ENCODE data around the gene ZNF578. TPM values are rescaled to one million over a fixed set of nuclear protein-coding genes. Genes with fewer than 3 reads are reported as not detected.
"Not testable (repeated sequence)": the region's sequence is repeated elsewhere in the genome, so short reads cannot be mapped to it uniquely, and the experiment has no call there.

ZNF578 gene
- total RNA-seq, 1 donor from 2014 or later = 2.2 TPM

DNA sequence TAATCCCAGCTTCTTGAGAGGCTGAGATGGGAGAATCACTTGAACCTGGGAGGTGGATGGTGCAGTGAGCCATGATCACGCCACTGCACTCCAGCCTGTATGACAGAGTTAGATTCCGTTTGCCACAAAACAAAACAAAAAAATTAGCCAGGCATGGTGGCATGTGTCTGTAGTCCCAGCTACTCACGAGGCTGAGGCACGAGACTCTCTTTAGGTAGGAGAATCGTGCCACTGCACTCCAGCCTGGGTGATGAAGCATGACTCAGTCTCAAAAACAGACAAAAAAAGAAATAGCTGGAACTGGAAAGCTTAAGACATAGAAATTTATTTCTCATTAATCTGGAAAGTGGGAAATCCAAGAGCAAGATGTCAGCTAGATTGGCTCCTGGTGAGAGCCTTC, 53.9 kb downstream of the ZNF578 start:
- DNase-seq (ENCODE audit: low read depth) = no peak

DNA sequence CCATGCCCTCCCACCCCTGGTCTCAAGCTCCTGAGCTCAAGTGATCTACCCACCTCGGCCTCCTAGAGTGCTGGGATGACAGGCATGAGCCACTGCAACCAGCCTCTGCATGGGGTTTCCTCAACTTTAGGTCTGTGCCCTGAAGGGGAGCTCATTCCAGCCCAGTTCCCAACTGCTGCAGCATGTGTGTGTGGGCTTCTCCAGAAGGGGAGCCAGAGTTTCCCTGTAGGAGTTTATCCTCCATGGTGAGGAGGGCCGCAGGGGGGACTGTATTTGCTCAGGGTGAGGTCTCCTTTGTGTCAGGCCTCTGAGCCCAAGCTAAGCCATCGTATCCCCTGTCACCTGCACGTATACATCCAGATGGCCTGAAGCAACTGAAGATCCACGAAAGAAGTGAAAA, 62.8 kb downstream of the ZNF578 start:
- DNase-seq (ENCODE audit: low read depth) = no peak

DNA sequence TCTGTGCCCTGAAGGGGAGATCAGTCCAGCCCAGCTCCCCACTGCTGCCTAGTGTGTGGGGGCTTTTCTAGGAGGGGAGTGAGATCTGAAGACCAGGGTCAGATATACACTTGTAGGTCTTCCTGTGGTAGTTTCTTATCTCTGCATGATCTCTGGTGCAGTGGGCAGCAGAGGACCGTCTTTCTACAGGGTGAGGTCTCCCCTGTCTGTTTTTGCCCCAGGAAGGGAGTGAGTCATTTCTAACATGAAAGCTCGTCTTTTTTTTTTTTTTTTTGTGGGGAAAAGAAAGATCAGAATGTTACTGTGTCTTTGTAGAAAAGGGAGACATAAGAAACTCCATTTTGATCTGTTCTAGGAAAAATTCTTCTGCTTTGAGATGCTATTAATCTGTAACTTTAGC, 65.3 kb downstream of the ZNF578 start:
- DNase-seq (ENCODE audit: low read depth) = no peak

DNA sequence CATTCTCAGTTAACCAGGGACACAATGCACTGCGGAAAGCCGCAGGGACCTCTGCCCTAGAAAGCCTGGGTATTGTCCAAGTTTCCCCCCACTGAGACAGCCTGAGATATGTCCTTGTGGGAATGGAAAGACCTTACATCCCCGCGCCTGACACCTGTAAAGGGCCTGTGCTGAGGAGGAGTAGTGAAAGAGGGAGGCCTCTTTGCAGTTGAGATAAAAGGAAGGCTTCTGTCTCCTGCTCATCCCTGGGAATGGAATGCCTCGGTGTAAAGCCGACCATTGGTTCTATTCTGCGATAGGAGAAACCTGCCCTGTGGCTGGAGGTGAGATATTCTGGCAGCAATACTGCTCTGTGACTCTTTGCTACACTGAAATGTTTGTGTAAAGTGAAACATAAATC, 65.8 kb downstream of the ZNF578 start:
- DNase-seq (ENCODE audit: low read depth) = not testable (repeated sequence)

DNA sequence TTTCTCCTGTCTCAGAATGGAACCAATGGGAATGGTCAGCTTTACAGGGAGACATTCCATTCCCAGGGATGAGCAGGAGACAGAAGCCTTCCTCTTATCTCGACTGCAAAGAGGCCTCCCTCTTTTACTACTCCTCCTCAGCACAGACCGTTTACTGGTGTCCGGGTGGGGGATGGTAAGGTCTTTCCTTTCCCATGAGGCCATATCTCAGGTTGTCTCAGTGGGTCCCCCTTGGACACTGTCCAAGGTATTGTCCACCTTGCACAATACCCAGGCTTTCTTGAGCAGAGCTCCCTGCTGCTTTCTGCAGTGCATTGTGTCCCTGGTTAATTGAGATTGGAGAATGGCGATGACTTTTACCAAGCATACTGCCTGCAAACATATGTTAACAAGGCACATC, 66.7 kb downstream of the ZNF578 start:
- no peak for DNase-seq (ENCODE audit: low read depth)

DNA sequence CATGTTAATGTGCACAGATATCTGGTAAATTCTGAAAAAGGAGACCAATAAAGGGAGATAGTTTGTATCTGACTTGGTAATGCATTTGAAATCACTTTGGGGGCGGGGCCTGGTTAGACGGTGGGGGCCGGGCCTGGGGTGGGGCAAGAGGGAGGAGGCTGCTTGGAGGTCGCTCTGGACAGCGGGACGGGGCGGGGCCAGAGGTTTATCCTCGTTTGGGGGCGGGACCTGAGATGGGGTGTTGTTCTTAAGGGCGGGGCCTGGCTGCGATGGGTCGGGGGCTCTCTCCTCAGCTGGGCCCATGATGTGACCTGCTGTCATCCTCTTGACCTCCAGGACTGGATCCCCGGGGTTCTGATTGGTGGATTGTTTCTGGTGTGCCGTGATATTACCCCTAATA, 69.2 kb downstream of the ZNF578 start:
- DNase-seq (ENCODE audit: low read depth) = no peak

DNA sequence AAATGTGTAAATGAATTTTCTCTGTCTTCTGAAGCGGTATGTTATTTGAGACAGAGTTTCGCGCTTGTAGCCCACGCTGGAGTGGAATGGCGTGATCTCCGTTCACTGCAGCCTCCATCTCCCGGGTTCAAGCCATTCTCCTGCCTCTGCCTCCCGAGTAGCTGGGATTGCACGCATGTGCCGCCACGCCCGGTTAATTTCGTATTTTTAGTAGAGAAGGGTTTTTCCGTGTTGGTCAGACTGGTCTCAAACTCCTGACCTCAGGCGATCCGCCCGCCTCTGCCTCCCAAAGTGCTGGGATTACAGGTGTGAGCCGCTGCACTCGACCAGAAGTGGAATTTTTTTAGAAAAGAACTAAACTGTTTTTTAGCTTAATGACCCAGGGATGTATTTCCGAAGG, 70.7 kb downstream of the ZNF578 start:
- DNase-seq (ENCODE audit: low read depth) = no peak

DNA sequence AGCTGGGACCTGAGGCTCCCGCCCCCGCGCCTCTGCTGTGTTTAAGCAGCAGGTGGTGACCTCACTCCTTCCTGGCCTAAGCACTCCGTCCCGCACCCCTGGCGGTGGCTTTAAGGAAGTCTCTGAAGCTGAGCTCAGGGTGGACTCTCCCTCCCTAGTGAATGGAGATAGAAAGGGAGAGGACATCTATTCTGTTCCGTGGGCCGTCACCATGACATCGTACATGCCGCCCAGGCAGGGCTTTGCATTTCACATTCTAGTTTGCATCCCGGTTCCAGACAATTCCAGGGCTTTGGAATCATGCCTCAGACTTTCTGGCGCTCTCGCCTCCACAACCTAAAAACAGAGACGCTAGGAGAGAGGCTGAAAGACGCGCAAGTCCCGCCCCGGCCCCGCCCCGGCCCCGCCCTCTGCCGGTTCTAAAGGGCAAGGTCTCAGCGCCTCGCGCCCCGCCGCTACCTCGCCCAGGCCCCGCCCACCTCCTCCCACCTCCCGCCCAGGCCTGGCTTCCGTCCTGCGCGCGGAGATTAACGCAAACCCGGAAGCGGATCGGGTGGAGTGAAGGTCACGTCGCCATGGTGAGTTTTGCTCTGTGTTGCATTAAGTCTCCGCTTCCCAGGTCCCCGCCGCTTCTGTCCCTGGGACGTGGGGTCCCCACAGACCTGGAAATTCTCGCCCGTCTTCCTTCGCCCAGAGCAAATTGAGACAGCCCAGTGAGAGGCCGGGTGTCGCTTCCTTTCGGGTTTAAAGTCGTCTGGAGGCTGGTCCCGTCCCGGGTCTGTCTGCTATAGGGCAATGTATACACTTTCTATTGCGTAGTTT, 74.0 kb downstream of the ZNF578 start, which contains the start of gene ZNF808:
Gene ZNF808, plus strand, starts transcription at position 535 of the 822 bp plus-strand sequence. CDS start 15,617 bp downstream, outside the sequence.
- peak; percentile 89 for DNase-seq (ENCODE audit: low read depth)

DNA sequence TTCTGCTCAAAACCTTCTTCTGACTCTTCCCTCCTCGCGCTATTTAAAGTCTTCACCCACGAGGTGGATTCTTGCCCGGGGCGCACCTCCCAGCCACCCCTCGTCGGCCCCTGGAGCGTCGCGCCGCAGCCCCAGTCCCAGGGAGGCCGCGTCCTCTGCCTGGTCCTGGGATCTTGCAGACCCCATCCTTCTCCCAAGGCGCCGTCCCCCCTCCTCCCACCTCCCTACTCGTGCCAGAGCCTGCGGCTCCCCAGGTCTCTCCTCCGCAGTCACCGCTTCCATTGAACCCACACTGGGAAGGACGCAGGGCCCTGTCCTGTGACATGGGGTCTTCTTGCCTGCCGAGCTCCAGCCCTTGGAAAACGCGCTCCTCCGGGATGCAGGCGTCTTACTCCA, 74.6 kb downstream of the ZNF578 start:
- no peak for DNase-seq (ENCODE audit: low read depth)

DNA sequence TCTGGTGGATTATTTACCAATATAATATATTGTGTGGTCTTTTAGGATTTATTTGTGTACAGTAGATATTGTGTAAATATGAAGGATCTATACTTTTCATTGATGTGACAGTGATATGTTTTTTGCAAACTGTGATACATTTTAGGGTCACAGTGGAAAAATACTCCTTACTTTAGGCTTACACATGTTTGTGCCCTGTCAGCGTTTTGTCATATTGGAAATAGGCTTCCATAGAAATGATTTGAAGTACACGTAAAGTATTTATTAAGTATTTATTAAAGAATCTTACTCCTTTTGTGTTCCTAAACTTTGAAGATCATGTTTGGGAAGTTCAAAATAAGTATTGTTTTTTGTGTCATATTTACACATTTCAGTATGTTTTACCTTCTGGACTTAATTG, 79.1 kb downstream of the ZNF578 start:
- no peak for DNase-seq (ENCODE audit: low read depth)

DNA sequence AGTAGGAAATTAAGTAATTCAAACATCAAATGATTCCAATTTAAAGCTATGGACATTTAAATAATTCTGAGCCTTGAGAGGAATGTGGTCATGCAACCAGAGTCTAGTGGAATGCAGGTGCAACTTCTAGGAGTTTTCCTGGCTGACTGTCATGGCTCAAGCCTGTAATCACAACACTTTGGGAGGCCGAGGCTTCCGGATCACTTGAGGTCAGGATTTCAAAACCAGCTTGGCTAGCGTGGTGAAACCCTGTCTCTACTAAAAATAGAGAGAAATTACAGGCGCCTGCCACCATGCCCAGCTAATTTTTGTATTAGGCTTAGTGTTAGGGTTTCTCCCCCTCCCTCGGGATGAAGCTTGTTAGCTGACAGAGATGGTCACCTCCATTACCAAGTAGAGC, 80.5 kb downstream of the ZNF578 start:
- peak; percentile 60 for DNase-seq (ENCODE audit: low read depth)

DNA sequence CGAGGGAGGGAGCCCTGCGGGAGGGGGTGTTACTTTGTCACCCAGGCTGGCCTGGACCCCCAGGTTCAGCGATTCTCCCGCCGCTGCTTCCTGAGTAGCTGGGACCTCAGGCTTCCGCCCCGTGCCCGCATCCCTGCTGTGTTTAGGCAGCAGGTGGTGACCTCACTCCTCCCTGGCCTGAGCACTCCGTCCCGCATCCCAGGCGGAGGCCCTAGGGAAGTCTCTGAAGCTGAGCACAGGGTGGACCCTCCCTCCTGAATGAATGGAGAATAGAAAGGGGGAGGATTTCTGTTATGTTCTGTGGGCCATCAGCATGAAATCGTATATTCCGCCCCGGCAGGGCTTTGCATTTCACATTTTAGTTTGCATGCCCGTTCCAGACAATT, 82.0 kb downstream of the ZNF578 start:
- not testable (repeated sequence) for DNase-seq (ENCODE audit: low read depth)

DNA sequence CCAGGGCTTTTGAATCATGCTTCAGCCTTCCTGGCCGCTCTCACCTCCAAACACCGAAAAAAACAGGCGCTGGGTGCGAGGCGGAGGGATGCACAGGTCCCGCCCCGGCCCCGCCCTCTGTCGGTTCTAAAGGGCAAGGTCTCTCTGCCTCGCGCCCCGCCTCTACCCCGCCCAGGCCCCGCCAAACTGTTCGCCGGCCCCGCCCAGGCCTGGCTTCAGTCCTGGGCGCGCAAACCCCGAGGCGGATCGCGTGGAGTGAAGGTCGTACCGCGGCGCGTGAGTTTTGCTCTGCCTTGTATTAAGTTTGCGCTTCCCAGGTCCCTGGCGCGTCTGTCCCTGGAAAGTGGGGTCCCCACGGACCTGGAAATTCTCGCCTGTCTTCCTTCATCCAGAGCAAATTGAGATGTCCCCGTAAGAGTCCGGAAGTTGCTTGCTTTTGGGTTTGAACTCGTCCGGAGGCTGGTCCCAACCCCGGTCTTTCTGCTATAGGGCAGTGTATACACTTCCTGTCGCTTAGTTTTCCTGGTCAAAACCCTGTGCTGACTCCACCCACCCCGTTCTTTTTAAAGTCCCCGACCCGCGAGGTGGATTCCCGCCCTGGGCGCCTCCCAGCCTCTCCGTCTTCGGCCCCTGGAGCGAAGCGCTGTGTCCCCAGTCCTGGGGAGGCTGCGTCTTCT, 82.6 kb downstream of the ZNF578 start:
- DNase-seq (ENCODE audit: low read depth) = peak; percentile 61

DNA sequence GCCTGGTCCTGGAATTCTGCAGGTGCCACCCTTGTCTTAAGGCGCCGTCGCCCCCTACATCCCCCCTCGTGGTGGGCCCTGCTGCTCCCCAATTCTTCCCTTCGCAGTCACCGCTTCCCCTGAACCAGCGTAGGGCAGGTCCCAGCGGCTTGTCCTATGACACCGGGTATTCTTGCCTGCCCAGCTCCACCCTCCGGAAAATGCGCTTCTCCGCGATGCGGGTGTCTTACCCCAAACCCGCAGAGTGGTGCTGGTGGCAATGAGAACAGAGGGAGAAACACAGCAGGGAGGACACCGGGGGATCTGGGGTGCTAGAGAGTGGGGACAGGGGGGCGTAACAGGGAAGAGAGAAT, 83.1 kb downstream of the ZNF578 start:
- peak; percentile 2 for DNase-seq (ENCODE audit: low read depth)

DNA sequence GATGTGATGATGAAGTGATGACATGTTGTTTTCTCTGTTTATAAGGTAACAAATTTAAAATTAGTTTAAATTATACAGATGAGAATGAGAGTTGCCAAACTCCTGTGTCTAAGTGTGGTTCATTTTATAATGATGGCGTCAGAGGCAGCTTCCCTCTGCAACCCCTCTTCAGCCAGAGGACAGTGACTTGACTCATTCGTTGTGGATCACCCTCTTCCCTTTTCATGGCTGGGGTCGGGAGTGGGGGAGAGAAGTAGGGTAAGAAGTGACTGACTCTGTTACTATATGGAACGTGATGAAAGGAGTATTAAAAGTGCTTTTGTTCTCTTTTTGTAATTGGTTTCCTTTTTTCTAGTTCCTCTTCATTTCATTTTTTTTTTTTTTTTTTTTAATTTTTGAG, 85.5 kb downstream of the ZNF578 start:
- not testable (repeated sequence) for DNase-seq (ENCODE audit: low read depth)

DNA sequence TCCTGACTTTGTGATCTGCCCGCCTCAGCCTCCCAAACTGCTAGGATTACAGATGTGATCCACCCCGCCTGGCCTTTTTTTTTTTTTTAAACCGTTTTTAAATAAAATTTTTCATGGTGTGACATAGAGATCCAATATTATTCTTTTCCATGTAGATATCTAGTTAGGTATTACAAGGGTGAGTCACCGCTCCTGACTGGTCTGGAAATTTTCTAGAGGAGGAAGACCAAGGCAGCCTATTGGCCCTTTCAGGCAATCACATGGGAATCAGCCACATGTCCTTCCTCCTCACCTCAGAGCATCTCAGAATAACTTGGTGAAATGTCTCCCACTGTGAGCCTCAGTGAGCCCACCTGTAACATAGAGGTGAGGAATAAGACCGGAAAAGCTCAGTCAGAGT, 87.8 kb downstream of the ZNF578 start:
- not testable (repeated sequence) for DNase-seq (ENCODE audit: low read depth)

DNA sequence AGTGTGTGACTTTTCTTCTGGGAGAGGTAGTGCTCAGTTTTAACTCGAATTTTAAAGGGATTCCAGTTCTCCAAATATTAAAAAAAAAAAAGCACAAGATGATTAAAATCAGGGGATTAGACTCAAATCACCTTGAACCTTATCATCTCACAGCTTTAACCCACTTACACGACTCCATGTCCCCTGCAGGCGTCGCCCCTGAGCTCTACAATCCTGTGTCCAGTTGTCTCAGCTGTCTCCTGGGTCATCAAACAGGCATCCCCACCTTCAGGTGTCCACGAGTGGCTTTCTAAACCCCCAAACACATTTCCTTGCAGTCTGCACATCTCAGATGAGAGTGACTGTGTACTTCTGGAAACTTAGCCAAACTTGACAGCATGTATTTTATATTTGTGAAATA, 88.3 kb downstream of the ZNF578 start:
- DNase-seq (ENCODE audit: low read depth) = no peak

DNA sequence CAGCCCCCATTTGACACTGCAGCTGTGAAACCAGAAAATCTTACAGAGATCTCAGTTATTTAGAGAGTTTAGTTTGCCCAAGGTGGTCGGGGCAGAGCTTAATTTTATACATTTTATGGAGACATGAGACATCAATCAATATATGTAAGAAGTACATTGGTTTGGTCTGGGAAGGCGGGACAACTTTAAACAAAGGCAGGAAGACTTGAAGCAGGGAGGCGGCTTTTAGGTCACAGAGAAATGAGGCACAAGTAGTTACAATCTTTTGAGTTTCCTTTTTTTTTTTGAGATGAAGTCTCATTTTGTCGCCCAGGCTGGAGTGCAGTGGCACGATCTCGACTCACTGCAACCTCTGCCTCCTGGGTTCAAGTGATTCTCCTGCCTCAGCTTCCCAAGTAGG, 89.2 kb downstream of the ZNF578 start:
- not testable (repeated sequence) for DNase-seq (ENCODE audit: low read depth)

DNA sequence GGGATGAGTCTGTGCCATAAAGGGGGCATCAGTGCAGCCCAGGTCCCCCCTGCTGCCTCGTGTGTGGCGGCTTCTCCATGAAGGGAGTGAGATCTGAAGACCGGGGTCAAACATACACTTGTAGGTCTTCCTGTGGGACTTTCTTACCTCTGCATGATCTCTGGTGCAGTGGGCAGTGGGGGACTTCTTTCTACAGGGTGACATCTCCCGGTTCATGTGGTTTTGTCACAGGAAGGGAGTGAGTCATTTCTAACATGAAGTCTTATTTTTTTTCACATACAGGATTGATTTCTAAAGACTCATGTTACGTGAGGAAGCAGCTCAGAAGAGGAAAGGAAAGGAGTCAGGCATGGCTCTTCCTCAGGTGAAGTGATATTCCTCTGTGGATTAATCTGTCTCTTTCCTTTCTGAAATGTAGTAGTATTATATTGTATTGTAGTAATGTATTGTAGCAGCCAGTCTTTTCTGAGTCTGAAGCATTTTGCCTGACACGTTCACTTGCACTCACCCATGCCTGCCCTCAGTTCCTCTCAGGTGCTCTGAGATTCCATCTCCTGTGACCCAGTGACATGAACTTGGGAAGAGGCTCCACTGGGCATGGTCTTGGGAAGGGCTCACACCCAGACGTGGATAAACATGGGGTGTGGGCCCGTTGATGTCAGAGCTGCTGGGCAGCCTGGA, 89.8 kb downstream of the ZNF578 start:
- DNase-seq (ENCODE audit: low read depth) = no peak

DNA sequence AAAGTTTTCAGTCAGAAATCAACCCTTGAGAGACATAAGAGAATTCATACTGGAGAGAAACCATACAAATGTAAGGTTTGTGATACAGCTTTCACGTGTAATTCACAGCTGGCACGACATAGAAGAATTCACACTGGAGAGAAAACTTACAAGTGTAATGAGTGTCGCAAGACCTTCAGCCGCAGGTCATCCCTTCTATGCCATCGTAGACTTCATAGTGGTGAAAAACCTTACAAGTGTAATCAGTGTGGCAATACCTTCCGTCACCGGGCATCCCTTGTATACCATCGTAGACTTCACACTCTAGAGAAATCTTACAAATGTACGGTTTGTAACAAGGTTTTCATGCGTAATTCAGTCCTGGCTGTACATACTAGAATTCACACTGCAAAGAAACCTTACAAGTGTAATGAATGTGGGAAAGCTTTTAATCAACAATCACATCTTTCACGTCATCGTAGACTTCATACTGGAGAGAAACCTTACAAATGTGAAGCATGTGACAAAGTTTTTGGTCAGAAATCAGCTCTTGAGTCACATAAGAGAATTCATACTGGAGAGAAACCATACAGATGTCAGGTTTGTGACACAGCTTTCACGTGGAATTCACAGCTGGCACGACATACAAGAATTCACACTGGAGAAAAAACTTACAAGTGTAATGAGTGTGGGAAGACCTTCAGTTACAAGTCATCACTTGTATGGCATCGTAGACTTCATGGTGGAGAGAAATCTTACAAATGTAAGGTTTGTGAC, 101.0 kb downstream of the ZNF578 start:
- no peak for DNase-seq (ENCODE audit: low read depth)

DNA sequence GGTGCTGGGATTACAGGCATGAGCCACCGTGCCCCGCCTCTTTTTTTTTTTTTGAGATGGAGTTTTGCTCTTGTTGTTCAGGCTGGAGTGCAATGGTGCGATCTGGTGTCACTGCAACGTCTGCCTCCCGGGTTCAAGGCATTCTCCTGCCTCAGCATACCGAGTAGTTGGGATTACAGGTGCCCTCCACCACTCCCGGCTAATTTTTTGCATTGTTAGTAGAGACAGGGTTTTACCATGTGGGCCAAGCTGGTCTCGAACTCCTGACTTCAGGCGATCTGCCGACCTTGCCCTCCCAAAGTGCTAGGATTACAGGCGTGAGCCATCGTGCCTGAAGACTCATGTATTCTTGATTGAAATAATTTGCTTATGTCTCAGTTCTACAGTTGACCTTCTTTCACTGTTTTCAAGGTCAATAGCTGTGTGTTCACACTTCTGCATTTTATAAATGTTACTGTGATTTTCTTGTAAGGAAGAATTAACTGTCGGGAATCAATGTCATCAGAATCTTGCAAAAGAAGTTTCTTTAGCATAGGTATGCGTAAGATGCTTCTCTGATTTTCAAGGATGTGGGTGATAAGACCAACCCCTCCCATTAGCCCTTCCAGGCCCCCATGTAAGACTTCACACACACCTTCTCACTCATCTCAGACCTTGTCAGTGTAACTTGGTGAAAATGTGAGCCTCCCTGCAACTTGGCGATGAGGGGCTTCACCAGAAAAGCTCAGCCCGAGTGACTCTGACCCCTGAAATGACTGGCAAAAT, 104.1 kb downstream of the ZNF578 start:
- no peak for DNase-seq (ENCODE audit: low read depth)
